Measurements from ENCODE around the gene DGLUCY.
"Not testable (repeated sequence)": the region's sequence is repeated elsewhere in the genome, so short reads cannot be mapped to it uniquely, and the experiment has no call there.

DGLUCY gene

DNA sequence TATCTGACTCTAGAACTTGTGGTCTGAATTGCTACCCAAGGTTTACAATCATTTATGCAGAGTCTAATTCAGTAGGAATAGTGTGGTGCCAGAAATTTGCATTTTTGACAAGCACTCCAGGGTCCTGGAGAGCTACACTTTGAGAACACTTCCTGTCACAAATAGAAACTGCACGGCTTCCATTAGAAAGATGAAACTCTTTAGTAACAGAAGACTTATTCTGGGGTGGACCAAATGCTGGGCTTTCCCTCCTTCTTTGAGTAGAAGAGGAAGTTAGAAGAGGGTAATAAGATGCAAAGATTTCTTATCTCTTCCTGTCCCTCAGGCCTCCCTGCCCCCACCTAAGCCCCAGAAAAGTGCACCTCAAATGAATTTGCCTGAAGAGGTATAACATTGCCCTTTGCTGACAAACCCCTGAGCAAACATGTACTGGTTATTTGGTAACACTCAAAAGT, 28.4 kb downstream of the DGLUCY start:
- DNase-seq = no peak

- DNase-seq = no peak
Observed at GRCh38 chr14:91143862-91144261, 30.0 kb downstream of the DGLUCY start.

- no peak for DNase-seq
Observed at GRCh38 chr14:91144425-91145145, 30.7 kb downstream of the DGLUCY start.

DNA sequence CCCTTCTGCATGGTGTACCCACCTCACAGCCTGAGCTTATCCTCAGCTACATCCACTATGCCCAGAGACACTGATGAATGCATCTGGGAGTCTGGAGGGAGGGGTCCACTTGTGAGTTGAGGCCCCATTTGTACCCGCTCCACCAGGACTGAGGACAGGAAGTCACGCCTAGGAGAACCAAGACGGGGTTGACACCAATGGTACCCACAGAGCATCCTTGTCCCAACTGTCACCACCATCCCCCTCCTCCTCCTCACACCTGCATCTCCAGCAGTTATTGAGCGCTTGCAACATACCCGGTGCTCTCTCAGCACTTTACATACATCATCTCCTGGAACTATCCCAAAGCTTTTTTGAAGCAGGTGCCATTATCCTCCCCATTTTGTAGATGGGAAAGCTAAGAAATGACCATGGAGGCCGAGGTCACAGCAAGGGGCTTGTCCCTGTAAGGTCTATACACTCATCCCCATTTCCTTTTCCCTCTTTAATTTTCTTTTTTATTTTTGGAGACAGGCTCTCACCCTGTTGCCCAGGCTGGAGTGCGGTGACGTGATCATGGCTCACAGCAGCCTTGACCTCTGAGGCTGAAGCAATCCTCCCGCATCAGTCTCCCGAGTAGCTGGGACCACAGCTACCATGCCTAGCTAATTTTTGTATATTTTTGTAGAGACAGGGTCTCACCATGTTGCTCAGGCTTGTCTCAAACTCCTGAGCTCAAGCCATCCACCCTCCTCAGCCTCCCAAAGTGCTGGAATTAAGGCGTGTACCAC, 31.7 kb downstream of the DGLUCY start:
- DNase-seq = no peak

DNA sequence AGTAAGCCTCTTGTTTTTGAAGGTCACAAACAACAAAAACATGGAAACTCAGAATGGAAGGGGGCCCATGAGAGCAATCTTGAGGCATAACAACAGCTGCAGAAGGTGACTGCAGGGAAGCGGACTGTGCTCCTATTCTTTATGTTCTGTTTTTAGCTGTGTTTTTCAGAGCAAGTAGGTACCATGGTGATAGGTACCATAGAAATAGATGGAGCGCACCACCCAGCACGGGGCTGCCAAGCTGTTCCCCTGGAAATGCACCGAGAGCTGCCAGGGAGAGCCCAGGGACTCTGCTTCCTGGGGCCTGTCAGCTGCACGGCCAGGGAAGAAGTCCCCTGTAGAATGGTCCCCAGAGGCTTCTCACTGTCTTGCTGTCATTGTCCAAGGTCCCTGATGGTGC, 32.8 kb downstream of the DGLUCY start:
- no peak for DNase-seq

GRCh38 chr14:91149462-91149861, 35.6 kb downstream of the DGLUCY start:
- no peak for DNase-seq

GRCh38 chr14:91152499-91152898, 38.6 kb downstream of the DGLUCY start:
- no peak for DNase-seq

DNA sequence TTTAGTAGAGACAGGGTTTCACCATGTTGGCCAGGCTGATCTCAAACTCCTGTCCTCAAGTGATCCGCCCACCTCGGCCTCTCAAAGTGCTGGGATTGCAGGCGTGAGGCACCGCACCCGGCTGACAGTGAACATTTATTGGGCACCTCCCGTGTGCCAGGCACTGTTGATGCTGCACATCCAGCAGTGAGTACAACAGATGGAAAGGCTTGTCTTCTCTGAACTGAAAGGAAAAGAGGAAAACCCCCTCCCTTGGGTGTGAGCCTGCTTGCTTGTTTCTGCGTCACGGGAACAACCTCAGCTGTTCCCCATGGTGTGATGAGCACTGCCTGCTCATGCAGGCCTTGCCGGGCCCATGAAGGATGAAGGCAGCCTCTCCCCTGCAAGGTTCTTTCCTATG, 39.5 kb downstream of the DGLUCY start:
- no peak for DNase-seq

- no peak for DNase-seq
Observed at GRCh38 chr14:91154851-91155625, 41.2 kb downstream of the DGLUCY start.

GRCh38 chr14:91155626-91156089, 41.8 kb downstream of the DGLUCY start:
- no peak for DNase-seq

DNA sequence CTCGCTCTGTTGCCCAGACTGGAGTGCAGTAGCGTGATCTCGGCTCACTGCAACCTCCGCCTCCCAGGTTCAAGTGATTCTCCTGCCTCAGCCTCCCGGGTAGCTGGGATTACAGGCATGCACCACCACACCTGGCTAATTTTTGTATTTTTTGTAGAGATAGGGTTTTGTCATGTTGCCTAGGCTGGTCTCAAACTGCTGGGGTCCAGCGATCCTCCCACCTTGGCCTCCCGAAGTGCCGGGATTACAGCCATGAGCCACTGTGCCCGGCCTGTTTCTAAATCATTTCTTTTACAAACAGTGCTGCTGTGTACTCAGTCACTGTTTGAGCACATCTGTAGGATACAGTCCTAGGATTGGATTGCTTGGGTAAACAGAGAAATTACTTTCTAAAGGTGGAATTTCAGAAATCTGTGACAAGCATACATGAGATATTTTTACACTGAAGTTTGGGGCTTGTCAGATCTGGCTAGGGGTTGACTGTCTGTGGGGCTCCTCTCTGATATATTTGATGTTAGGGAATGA, 42.3 kb downstream of the DGLUCY start:
- not testable (repeated sequence) for DNase-seq

DNA sequence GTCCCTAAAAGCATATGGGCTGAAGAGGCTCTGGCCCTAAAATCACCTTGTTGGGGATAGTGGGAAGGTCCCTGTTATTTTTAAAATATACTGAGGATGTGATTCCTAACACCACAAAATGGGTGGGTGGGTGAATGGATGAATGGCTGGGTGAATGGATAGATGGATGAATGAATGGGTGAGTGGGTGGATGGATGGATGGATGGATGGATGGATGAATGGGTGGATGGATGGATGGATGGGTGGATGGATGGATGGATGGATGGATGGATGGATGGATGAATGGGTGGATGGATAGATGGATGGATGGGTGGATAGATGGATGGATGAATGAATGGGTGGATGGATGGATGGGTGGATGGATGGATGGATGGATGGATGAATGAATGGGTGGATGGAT, 43.0 kb downstream of the DGLUCY start:
- not testable (repeated sequence) for DNase-seq

DNA sequence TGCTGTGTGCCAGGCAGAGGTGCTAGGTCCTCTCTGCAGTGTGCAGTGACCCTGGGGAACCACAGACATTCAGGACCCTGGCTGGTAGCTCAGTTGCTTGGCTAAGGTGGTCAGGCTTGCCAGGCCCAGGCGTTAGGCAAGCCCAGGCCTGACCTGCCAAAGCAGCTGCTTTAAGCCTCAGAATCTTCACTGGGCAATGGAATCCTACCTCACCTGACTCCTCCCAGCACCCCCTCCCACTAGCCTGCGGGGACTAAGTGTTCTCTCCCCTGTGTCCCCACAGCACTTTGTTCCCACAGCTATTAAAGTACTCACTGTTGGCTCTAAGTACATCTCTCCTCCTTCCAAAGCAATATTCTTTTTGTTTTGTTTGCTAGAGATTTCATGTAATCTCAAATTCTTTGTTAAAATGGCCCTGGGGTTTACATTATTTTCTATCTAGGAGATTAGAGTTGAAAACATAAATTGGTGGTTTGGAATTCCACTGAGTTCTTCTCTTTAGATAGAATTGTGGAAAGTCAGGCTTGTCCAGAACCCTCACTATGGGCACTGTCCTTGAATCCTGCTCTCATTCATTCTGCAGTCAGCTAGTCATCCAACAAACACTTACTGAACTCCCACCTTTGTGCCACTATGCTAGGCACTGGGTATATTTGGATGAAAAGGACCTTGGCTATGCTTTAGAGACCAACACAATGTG, 44.4 kb downstream of the DGLUCY start:
- no peak for DNase-seq

- DNase-seq = no peak
Observed at GRCh38 chr14:91159182-91159581, 45.3 kb downstream of the DGLUCY start.

DNA sequence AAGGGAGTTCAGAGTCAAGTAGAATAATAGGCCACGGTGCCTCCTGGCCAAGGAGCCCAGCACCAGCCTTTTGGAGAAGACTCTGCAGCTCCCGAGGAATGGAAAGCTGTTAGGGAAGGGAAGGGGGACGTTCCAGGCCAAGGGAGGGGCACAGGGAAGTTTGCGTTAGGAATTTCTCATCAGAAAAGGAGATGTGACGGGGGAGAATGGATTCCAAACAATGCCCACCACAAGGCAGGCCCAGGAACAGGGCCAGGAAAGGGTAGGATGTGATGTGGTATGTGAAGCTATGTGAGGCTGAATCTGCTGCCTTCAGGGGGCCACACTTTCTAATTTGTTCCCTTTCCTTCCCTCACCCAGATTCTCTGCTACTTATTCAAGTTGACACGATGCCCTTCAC, 46.0 kb downstream of the DGLUCY start:
- no peak for DNase-seq

- DNase-seq = no peak
Observed at GRCh38 chr14:91163316-91163715, 49.4 kb downstream of the DGLUCY start.

DNA sequence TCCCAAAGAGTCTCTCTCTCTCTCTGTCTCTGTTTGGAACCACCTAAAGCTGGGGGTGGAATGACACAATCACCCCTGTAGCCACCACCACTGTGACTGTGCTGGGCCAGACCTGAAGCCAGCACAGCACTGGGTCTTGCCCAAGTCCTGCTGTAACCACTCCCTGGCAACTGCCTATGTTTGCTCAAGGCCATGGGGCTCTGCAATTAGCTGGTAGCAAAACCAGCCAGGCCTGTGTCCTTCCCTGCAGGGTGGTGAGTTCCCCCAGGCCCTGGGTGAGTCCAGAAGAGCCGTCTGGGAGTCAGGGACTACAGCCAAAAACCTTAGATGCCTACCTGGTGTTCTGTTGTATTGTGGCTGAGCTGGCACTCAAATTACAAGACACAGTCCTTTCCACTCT, 50.8 kb downstream of the DGLUCY start:
- no peak for DNase-seq

- no peak for DNase-seq
Observed at GRCh38 chr14:91167380-91167770, 53.5 kb downstream of the DGLUCY start.

GRCh38 chr14:91169951-91170350, 56.1 kb downstream of the DGLUCY start:
- DNase-seq = no peak

DNA sequence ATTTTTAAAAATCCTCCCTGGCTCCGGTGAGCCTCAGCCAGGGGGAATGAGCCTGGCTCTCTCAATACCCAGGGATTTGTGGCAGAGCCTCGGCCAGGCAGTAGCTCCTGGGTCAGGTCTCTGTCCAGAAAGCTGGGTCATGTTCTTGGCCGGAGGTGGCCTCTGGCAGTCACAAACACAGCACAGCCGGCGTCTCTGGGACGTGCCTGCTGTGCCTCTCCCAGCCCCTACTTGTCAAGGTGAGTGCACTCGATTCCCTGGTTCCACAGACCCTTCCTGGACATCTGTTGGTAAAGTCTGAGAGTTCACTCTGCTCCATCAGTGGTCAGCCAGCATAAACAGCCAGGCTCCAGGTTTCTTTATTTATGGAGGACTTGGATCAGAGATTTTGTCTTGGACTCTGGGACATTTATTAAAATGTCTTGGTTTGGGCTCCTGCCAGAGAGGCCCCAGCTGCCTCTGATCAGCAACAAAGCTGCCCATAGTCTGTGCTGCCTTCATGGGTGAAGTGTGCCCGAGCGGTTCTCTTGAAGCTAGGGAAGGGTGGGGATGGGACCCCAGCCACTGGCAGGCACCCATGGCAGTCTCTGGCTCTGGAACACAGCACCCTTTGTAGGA, 56.7 kb downstream of the DGLUCY start:
- no peak for DNase-seq

DNA sequence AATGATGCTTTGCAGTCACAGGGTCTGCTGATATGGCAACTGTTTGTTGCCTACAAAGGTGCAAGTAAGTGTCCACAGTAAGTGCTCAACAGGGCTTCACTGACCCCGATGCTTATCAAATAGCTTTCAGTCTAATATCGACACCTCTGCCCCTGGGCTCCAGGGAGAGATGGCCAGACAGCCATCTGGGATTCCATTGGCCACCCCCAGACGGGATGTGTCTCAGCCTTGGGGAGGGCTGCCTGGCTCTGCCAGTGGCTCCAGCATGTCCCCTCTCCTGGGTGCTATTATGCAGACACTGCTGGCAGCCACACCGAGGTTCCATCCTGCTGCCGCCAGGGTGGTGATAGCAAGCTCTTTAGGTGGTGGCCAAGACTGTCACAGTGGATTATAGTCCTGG, 57.4 kb downstream of the DGLUCY start:
- no peak for DNase-seq

- DNase-seq = peak; percentile 78
Observed at GRCh38 chr14:91173221-91173670, 59.4 kb downstream of the DGLUCY start.

Data from retina (tissue), 1 donor.